MCF 10A (cell line): ENCODE measurements around the gene SLC66A1. TPM values are rescaled to one million over a fixed set of nuclear protein-coding genes. Genes with fewer than 3 reads are reported as not detected.

Experiments used
- BruUV-seq: library from RNA; stranded (reverse); fragments of 400-500 nt; replicated peaks from 2 replicates; lab custom pipeline; 2021; lab: Mats Ljungman, UMichigan
- CTCF ChIA-PET: fragments of 300-600 bp; sonication (Branson Sonifier 250); formaldehyde crosslinking; extraction: SDS; loops from one replicate; lab custom pipeline; 2021; ENCODE audit warnings: antibody characterized with exemption, inconsistent platforms; lab: Yijun Ruan, JAX
- POLR2A ChIA-PET: fragments of 300-600, 350-650 bp; sonication (Branson Sonifier 250); formaldehyde crosslinking; extraction: SDS; loops from one replicate; lab custom pipeline; 2020; ENCODE audit warnings: antibody characterized with exemption, inconsistent platforms; lab: Yijun Ruan, JAX
- DNase-seq: peaks from one replicate; pipeline ENCODE4 v3.0.0-alpha.2; 2018; ENCODE audit not compliant: unreplicated experiment
- H3K27ac Mint-ChIP-seq: one replicate; pipeline ENCODE4 v1.8.0; 2022; ENCODE audit warnings: mild to moderate bottlenecking, low read depth, mixed read lengths; ENCODE audit not compliant: unreplicated experiment
- H3K27me3 Mint-ChIP-seq: one replicate; pipeline ENCODE4 v1.8.0; 2022; ENCODE audit warnings: mixed read lengths; ENCODE audit not compliant: insufficient read depth, unreplicated experiment
- H3K36me3 Mint-ChIP-seq: one replicate; pipeline ENCODE4 v1.8.0; 2022; ENCODE audit warnings: mild to moderate bottlenecking, moderate library complexity, mixed read lengths; ENCODE audit not compliant: insufficient read depth, unreplicated experiment
- H3K4me1 Mint-ChIP-seq: one replicate; pipeline ENCODE4 v1.8.0; 2022; ENCODE audit warnings: mixed read lengths; ENCODE audit not compliant: insufficient read depth, unreplicated experiment
- H3K4me3 Mint-ChIP-seq: one replicate; pipeline ENCODE4 v1.8.0; 2022; ENCODE audit warnings: mild to moderate bottlenecking, moderate library complexity, mixed read lengths; ENCODE audit not compliant: unreplicated experiment
- H3K9me3 Mint-ChIP-seq: one replicate; pipeline ENCODE4 v1.8.0; 2022; ENCODE audit warnings: mixed read lengths; ENCODE audit not compliant: unreplicated experiment
- intact Hi-C: fragments of 100-400 bp; cut with micrococcal nuclease; formaldehyde crosslinking; loops from 2 replicates; pipeline ENCODE4 v1.14.1; 2022
- total RNA-seq: library from RNA; stranded (reverse); gene quantifications from 2 replicates; pipeline ENCODE4 v1.2.3, GENCODE V29; 2022
- TF ChIP-seq, protein P1 (sequence below): fragments of 200-600 bp; IDR thresholded peaks from one replicate; pipeline ENCODE4 v1.8.0; 2022; ENCODE audit warnings: antibody characterized with exemption, mild to moderate bottlenecking; ENCODE audit not compliant: unreplicated experiment

SLC66A1 gene
- total RNA-seq, 1 experiment from 2014 or later, result 16.2 TPM

DNA sequence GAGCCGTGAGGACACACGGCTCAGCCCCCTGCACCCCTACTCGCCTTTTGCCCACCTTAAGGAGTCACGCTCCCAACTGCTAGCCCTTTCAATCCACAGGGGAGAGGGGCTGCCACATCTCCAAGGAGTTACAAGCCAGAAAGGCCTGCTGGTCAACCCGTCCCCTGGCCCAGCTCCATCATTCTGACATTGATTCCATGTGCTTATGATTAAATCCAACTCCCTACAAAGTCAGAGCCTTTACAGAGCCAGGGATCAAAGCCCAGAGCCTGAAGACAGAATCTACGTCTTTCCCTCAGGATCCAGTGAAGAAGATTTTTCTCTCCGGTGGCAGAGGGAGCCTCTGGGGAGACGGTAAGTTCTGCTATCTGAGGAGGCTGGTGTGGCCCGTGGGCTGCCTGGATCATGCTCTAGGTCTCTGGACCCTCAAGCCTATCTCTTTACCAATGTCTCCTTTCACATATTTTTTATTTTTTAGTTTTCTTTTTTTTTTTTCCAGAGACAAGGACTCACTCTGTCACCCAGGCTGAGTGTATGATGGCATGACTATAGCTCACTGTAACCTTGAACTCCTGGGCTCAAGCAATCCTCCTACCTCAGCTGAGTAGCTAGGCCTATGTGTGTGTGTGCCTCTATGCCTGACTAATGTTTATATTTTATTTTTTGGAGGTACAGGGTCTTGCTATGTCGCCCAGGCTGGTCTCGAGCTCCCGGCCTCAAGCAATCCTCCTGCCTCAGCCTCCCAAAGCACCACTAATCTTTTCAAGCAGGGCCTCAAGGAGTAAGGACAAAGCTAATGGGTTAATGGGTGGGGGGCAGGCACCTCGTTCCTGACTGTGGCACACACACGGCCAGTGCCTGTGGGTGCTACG, 61.3 kb downstream of the SLC66A1 start:
- Mint-ChIP-seq H3K9me3 (no peaks in the 10 kb centered on the region), H3K4me1 (no peaks in the 10 kb centered on the region), H3K27ac (no peak overlapping the region), H3K4me3 (no peak overlapping the region), H3K36me3 (peaks cover 22% of the 10 kb centered on the region), H3K27me3 (no peaks in the 10 kb centered on the region)
- ChIA-PET POLR2A (interaction anchor here (0.6 to 1.6 kb wide), 3 partner anchors 18 to 200 kb away, joined by 3 to 4 read pairs (median 3); no protein-coding TSS in a partner anchor), CTCF (interaction anchor here (0.9 to 1.3 kb wide), 4 partner anchors 9 to 115 kb away, joined by 3 to 5 read pairs (median 4); no protein-coding TSS in a partner anchor)
- TF ChIP-seq, protein P1, sequence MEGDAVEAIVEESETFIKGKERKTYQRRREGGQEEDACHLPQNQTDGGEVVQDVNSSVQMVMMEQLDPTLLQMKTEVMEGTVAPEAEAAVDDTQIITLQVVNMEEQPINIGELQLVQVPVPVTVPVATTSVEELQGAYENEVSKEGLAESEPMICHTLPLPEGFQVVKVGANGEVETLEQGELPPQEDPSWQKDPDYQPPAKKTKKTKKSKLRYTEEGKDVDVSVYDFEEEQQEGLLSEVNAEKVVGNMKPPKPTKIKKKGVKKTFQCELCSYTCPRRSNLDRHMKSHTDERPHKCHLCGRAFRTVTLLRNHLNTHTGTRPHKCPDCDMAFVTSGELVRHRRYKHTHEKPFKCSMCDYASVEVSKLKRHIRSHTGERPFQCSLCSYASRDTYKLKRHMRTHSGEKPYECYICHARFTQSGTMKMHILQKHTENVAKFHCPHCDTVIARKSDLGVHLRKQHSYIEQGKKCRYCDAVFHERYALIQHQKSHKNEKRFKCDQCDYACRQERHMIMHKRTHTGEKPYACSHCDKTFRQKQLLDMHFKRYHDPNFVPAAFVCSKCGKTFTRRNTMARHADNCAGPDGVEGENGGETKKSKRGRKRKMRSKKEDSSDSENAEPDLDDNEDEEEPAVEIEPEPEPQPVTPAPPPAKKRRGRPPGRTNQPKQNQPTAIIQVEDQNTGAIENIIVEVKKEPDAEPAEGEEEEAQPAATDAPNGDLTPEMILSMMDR, result no peak
- no peak for DNase-seq
- intact Hi-C loops, result no loop called here
- BruUV-seq, result no TSS peak

DNA sequence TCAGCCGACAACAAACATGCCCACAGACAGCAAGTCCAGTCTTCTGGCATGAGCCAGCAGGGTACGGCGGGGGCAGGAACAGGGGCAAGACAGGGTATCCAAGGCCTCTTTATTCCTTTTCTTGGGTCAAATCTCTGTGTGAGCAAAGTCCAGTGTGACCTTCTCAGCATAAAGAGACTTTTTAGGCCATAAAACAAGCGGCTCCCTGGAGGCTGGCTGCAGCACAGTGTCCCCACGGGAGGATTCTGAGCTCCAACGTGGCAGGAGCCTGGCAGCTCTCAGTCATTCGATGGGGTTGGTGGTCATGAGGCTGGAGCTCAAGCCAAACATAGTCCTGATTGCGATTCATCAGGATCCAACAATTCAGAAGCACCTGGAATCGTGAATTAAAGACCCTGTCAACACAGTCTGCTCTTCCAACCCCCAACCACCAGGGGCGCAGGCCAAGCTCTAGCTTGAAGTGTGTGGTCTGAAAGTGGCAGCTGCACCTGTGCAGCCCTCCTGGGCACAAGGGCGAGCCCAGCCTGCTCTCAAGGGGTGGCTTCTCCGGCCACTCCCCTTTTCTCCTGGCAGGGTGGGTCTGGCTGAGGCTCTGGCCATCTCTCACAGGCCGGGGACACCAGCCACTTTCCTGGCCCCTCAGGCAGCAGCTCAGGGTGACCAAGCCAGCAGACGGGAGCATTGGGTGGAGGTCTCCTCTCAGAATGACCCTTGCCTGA, 62.1 kb downstream of the SLC66A1 start:
- DNase-seq, result no peak
- H3K27me3 Mint-ChIP-seq, result no peaks in the 10 kb centered on the region
- ChIA-PET POLR2A (interaction anchor here (1.6 kb wide), 1 partner anchor 62 kb away, joined by 4 read pairs; no protein-coding TSS in a partner anchor), CTCF (interaction anchor here (0.9 to 1.3 kb wide), 5 partner anchors 10 to 114 kb away, joined by 3 to 5 read pairs (median 4); no protein-coding TSS in a partner anchor)
- no TSS peak for BruUV-seq
- no peaks in the 10 kb centered on the region for H3K4me1 Mint-ChIP-seq
- H3K9me3 Mint-ChIP-seq, result no peaks in the 10 kb centered on the region
- peaks cover 16% of the 10 kb centered on the region for H3K36me3 Mint-ChIP-seq
- TF ChIP-seq, protein P1, result no peak
- no peak overlapping the region for H3K4me3 Mint-ChIP-seq
- H3K27ac Mint-ChIP-seq, result no peak overlapping the region
- intact Hi-C loops, result no loop called here

DNA sequence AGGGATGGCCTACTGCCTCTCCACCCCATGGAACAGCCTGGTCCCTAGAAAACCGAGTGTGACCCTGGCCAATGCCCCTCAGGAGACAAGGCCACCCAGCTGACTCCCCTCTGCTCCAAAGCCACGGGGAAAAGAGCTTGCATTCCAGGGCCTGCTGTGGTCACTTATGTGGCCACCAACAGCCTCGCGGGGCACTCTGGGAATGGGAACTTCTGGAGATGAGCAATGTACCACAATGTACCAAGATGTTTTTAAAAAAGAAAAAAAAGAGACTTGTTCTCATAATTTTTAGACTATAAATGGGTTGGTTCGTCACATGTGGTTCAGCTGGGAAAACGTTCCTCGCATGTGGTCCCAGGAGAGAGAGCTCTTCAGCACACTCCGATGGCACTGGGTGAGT, 62.8 kb downstream of the SLC66A1 start:
- no TSS peak for BruUV-seq
- Mint-ChIP-seq H3K4me3 (no peak overlapping the region), H3K36me3 (peaks cover 23% of the 10 kb centered on the region), H3K27me3 (no peaks in the 10 kb centered on the region), H3K27ac (no peak overlapping the region), H3K4me1 (no peaks in the 10 kb centered on the region), H3K9me3 (no peaks in the 10 kb centered on the region)
- TF ChIP-seq, protein P1, result no peak
- ChIA-PET POLR2A (no interaction called here), CTCF (interaction anchor here (0.9 kb wide), 1 partner anchor 40 kb away, joined by 4 read pairs; no protein-coding TSS in a partner anchor)
- intact Hi-C loops, result no loop called here
- no peak for DNase-seq
